NCI-H1105 (cell line): ENCODE measurements around the gene MRTFB.

Experiments used
- DNase-seq: peaks from one replicate; lab custom pipeline; 2025; lab: John Stamatoyannopoulos, UW

MRTFB gene

GRCh38 chr16:14186795-14187221 lies 115.7 kb downstream of the MRTFB start:
- DNase-seq: no peak

- no peak for DNase-seq
Measured at GRCh38 chr16:14187517-14188338, 116.6 kb downstream of the MRTFB start.

- DNase-seq: peak; percentile 21
Measured at GRCh38 chr16:14193316-14193871, 122.3 kb downstream of the MRTFB start.

- DNase-seq: peak; percentile 5
Measured at GRCh38 chr16:14194721-14195120, 123.6 kb downstream of the MRTFB start.

- no peak for DNase-seq
Measured at GRCh38 chr16:14196011-14196410, 124.9 kb downstream of the MRTFB start.

DNA sequence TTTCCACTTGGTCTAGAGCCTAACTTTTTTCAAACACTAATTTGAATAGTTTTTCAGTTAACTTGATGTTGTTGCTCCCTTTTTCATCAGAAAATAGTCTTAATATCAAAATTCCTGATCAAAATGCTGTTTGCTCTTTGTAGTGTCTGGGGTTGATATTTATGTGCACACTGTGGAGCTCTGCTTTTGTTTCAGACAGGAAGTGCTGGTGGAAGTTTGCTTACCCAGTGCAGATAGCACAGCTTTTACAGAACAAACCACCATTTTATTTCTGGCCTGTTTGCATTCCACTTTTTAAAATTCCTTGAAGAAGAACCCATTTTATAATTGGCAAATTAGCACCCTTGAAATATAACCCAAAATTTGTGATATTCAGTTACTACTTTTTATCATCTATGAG lies 125.4 kb downstream of the MRTFB start:
- no peak for DNase-seq

DNA sequence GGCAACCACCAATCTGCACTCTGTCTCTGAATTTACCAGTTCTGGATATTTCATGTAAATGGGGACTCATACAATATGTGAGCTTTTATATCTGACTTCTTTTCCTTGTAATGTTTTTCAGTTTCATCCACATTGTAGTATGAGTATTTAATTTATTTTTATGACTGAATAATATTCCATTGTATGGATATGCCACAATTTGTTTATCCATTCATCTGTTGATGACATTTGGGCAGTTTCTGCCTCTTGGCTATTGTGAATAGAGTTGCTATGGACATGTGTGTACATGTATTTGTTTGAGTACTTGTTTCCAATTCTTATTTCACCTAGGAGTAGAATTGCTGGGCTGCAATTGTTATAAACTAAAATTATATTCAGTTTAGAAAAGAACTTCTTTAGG lies 126.9 kb downstream of the MRTFB start:
- no peak for DNase-seq

DNA sequence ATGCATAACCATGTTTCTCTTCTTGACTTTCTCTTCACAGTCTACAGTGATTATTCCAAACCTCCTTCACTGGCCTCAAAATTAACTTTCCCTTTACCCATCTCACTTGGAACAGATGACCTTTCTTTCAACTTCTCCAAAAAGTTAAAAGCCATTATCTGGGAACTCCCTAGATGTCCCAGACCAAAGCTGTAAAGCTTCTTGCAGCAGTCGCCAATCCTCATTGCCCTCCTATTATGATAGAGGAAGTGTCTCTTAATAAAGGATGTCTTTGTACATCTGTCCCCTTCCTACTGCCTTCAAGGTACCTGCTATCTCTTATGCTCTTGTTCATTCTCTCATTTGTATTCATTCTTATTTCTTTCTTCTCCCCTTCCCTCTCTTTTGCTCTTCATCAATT lies 127.5 kb downstream of the MRTFB start:
- DNase-seq: no peak

GRCh38 chr16:14199199-14199598 lies 128.1 kb downstream of the MRTFB start:
- DNase-seq: no peak

- no peak for DNase-seq
Measured at GRCh38 chr16:14199624-14200023, 128.5 kb downstream of the MRTFB start.

- no peak for DNase-seq
Measured at GRCh38 chr16:14202095-14202494, 131.0 kb downstream of the MRTFB start.

DNA sequence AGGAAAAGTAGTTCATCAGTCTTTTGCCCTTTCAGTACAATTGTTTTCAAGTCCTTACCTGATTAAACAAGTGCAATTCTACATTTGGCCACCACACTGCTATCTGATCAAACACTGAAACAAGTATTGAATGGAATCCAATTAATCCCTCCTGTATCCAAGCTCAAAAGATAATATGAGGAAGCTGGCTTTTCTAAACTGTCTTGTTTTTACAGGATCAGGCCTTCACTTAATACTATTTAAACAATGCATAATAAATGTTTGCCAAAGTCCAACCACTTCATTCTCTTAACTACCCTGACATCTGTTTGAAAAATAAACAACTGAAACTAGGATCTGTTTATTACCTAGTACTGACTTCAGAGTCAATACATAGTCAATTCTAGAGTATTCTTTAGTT lies 131.6 kb downstream of the MRTFB start:
- peak; percentile 37 for DNase-seq

DNA sequence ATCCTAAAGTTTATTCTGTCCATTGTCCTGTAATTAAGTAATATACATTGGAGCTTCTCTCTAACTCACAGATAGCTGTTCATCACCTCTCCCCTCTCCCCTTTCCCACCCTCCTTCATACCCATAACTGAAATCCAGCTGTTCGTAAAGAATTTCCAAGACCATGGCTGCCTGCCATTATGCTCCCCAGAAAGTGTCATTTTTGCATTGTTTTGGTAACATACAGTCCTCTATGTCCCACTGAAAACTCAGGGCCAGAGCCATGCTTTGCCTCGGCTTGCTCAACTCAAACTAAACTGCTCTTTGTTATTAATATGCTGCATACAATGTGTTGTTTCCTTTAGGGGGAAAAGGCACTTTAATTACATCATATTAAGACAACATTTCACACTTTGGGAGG lies 132.0 kb downstream of the MRTFB start:
- no peak for DNase-seq

- no peak for DNase-seq
Measured at GRCh38 chr16:14205666-14206065, 134.5 kb downstream of the MRTFB start.

DNA sequence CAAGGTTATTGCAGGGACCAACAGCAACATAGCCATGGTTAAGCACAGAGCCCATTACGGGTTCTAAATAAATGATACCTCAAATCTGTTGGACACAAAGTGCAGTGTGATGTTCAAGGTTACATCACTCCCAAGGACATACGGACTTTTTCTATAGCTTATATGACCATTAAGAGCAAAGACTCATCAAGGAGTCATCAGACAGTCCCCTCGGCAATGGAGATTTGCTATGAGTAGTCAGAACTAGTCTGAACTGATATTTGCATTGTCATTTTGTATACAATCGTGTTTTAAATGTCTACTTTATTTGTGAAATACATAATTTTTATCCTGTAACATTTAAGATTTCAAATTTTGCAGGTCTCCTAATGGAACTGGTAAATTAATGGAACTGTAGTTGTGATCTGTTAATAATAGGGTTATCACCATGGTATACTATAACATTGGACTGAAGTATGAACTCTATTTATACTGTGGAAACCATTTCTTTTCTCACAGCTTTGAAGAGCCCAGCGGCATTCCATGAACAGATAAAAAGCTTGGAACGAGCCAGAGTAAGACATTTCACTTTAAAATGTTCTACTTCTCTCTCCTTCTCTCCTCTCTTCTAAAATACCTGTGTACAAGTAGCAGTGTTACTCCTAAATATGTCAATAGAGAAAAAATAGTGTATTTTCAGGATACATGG lies 140.9 kb downstream of the MRTFB start:
- DNase-seq: no peak

DNA sequence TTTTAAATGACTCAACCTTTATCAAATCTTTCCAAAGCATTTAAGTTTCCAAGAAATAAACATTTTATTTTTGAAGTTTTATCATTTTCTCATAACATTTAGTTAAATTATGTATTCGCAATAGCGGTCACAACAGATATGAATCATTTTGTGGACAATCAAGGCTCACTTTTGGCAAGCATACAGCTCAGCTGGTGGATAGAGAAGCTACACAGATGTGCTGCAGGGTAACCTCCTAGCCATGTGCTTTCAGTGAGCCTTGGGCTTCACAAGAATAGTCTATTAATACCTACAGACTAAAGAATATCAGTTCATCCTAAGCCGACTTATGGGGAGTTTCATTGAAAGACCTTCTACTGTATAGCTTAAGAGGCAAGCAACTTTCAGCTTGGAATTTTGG lies 144.8 kb downstream of the MRTFB start:
- no peak for DNase-seq

- no peak for DNase-seq
Measured at GRCh38 chr16:14219983-14220382, 148.9 kb downstream of the MRTFB start.

GRCh38 chr16:14223632-14224031 lies 152.5 kb downstream of the MRTFB start:
- DNase-seq: no peak

DNA sequence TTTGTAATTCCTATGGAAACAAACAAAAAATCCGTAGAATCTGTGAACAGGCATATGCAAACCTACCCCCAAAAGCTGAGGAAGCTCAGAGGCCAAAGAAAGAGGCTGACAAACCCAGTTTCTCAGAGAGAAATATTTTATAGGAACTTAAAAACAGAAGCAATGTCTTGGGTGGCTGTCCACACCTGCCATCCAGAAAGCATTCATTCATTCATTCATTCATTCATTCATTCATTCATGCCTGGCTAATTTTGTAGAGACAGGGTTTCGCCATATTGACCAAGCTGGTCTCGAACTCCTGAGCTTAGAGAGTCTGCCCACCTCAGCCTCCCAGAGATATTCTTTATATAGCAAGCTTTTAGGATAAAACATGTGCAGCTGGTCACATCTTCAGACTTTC lies 154.3 kb downstream of the MRTFB start:
- DNase-seq: no peak

GRCh38 chr16:14232106-14232864 lies 161.2 kb downstream of the MRTFB start:
- no peak for DNase-seq

GRCh38 chr16:14236401-14236800 lies 165.3 kb downstream of the MRTFB start:
- DNase-seq: no peak

GRCh38 chr16:14238756-14239155 lies 167.6 kb downstream of the MRTFB start:
- no peak for DNase-seq
